Measurements from ENCODE around the gene MGMT. TPM values are rescaled to one million over a fixed set of nuclear protein-coding genes. Genes with fewer than 3 reads are reported as not detected.

Gene MGMT
- total RNA-seq, 6 experiments from 2014 or later, result 36.5 to 53.4 (median 42.3) TPM

DNA sequence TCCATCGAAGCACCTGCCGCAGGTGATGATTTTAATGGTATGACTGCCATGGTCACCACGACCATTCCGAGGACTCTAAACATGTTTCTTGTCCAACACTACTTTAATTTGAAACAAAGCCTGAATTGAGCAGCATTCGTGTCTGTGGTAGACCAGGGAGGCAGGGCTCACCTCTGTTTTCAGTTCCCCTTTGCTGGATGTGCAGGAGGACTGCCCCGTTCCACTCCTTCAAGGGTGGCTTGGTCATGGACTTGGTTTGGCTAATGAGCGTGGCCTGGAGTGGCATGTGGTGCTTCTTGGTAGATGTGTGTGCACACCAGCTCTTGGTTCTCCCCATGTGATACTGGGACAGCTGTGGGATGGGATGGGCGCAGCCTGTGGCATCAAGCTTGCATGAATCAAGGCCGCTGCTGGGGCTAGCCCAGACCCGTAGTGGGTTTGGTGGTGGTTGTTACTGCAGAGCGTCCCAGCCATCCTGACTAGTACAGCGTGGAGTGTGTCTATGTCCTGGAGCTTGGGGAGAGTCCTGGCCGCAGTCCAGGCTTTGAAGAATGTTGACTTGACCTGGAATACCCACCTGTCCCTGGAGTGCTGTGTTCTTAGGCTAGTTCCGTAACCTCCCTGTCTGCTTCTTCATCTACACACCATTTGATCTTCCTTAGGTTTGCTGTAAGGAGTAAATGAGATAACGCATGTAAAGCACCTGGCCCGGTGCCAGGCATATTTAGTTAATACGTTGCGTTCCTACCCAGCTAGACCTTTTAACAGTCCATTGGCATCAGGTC is 34.8 kb downstream of the MGMT start:
- ATAC-seq (peak; percentile 59 to 74 (median 66)), DNase-seq (peak in 1 of 3 donors; percentile 68)
- Histone ChIP-seq H3K27ac (peak overlapping the region in 1 of 3 donors; percentile 73), H3K27me3 (no peaks in the 10 kb centered on the region), H3K4me1 (peaks cover 0 to 43% (median 13%) of the 10 kb centered on the region in 4 donors), H3K9me3 (no peaks in the 10 kb centered on the region), H3K4me3 (no peak overlapping the region), H3K36me3 (no peaks in the 10 kb centered on the region)
- TF ChIP-seq CTCF (IDR thresholded peaks at IDR 0.05) (no peak), POLR2A (IDR thresholded peaks at IDR 0.05) (no peak)
- intact Hi-C loops (cut with DNase I), result no loop called here
- 61% methylated on average over 10 of the region's 18 CpGs for WGBS (ENCODE audit: insufficient coverage, low coverage, low lambda C conversion rate, missing lambda C conversion rate)

- H3K27ac ChIP-seq, result no peak overlapping the region
- WGBS (ENCODE audit: insufficient coverage, low coverage, low lambda C conversion rate, missing lambda C conversion rate), result 68% methylated on average over 5 of the region's 5 CpGs
- no peak overlapping the region for H3K4me3 ChIP-seq
- no peak for DNase-seq
- H3K36me3 ChIP-seq, result no peaks in the 10 kb centered on the region
- peaks cover 0 to 43% (median 13%) of the 10 kb centered on the region in 4 donors for H3K4me1 ChIP-seq
- no peaks in the 10 kb centered on the region for H3K27me3 ChIP-seq
- no peak for ATAC-seq
- no peaks in the 10 kb centered on the region for H3K9me3 ChIP-seq
- intact Hi-C loops (cut with DNase I), result no loop called here
- TF ChIP-seq CTCF (IDR thresholded peaks at IDR 0.05), result no peak
- TF ChIP-seq POLR2A (IDR thresholded peaks at IDR 0.05), result no peak
Observed at GRCh38 chr10:129502448-129502847, 35.4 kb downstream of the MGMT start.

GRCh38 chr10:129505500-129506075 is 38.5 kb downstream of the MGMT start:
- Histone ChIP-seq H3K4me3 (no peak overlapping the region), H3K36me3 (no peaks in the 10 kb centered on the region), H3K9me3 (no peaks in the 10 kb centered on the region), H3K27me3 (no peaks in the 10 kb centered on the region), H3K4me1 (peaks cover 0 to 32% (median 12%) of the 10 kb centered on the region in 4 donors), H3K27ac (no peak overlapping the region)
- TF ChIP-seq CTCF (IDR thresholded peaks at IDR 0.05) (no peak), POLR2A (IDR thresholded peaks at IDR 0.05) (no peak)
- 61% methylated on average over 3 of the region's 4 CpGs for WGBS (ENCODE audit: insufficient coverage, low coverage, low lambda C conversion rate, missing lambda C conversion rate)
- no peak for DNase-seq
- intact Hi-C loops (cut with DNase I), result no loop called here
- ATAC-seq, result no peak

DNA sequence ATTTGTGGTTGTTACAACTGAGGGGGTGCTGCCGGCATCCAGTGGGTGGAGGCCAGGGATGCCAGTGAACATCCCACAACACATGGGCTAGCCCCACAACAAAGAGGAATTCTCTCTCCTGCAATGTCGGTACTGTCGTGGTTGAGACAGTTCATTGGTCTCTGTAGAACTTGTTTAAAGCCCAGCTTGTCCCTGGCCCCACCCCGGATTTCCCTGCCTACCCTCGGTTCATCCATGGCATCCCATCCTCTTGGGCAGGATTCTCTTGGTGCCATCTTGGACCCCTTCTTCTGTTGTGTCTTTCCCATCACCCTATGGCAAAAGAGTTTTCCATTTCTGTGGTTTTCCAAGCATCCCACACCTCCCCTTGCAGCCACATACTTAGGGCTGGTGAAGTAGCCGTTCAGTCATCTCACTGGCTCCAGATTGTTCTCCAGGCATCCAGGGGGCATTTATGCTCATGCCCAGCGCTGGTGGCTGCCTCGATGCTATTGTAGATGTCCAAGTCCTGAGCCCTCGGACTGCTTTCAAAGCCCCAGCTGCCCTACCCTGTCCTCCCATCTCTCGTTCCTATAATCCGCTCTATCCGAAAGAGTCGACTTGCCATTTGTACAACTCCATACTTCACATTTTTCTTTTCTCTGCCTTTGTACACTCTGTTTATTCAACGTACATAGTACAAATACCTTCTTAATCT is 39.2 kb downstream of the MGMT start:
- Histone ChIP-seq H3K27me3 (no peaks in the 10 kb centered on the region), H3K4me3 (no peak overlapping the region), H3K27ac (no peak overlapping the region), H3K9me3 (no peaks in the 10 kb centered on the region), H3K4me1 (peaks cover 0 to 27% (median 9%) of the 10 kb centered on the region in 4 donors), H3K36me3 (no peaks in the 10 kb centered on the region)
- intact Hi-C loops (cut with DNase I), result no loop called here
- TF ChIP-seq CTCF (IDR thresholded peaks at IDR 0.05) (no peak), POLR2A (IDR thresholded peaks at IDR 0.05) (no peak)
- 83% methylated on average over 13 of the region's 14 CpGs for WGBS (ENCODE audit: insufficient coverage, low coverage, low lambda C conversion rate, missing lambda C conversion rate)
- no peak for DNase-seq
- ATAC-seq, result no peak
